HG03039 (cell line): ENCODE measurements around the gene ABCA4.

ENCODE experiments used
- ATAC-seq: cut with Tn5 transposase; IDR thresholded peaks from one replicate; pipeline ENCODE4 v1.9.1; 2021; ENCODE audit warnings: mild to moderate bottlenecking, moderate library complexity; ENCODE audit not compliant: unreplicated experiment

ABCA4 gene

GRCh38 chr1:94084547-94084946 lies 36.4 kb downstream of the ABCA4 start:
- no peak for ATAC-seq

- ATAC-seq, result no peak
Measured at GRCh38 chr1:94084085-94084484, 36.9 kb downstream of the ABCA4 start.

- ATAC-seq, result no peak
Measured at GRCh38 chr1:94083681-94084080, 37.3 kb downstream of the ABCA4 start.

- no peak for ATAC-seq
Measured at GRCh38 chr1:94081566-94082344, 39.2 kb downstream of the ABCA4 start.

GRCh38 chr1:94079989-94080388 lies 41.0 kb downstream of the ABCA4 start:
- ATAC-seq, result no peak

- ATAC-seq, result peak; percentile 49
Measured at GRCh38 chr1:94079080-94079940, 41.6 kb downstream of the ABCA4 start.

GRCh38 chr1:94072840-94073522 lies 48.0 kb downstream of the ABCA4 start:
- ATAC-seq, result no peak

- no peak for ATAC-seq
Measured at GRCh38 chr1:94071976-94072375, 49.0 kb downstream of the ABCA4 start.

- ATAC-seq, result no peak
Measured at GRCh38 chr1:94071391-94071790, 49.6 kb downstream of the ABCA4 start.

GRCh38 chr1:94070865-94071264 lies 50.1 kb downstream of the ABCA4 start:
- no peak for ATAC-seq

- no peak for ATAC-seq
Measured at GRCh38 chr1:94069919-94070285, 51.0 kb downstream of the ABCA4 start.

GRCh38 chr1:94068999-94069918 lies 51.7 kb downstream of the ABCA4 start:
- no peak for ATAC-seq

GRCh38 chr1:94068096-94068998 lies 52.6 kb downstream of the ABCA4 start:
- no peak for ATAC-seq

- no peak for ATAC-seq
Measured at GRCh38 chr1:94067196-94067595, 53.8 kb downstream of the ABCA4 start.

- ATAC-seq, result no peak
Measured at GRCh38 chr1:94063379-94063778, 57.6 kb downstream of the ABCA4 start.

- peak; percentile 68 for ATAC-seq
Measured at GRCh38 chr1:94061513-94062443, 59.2 kb downstream of the ABCA4 start.

- ATAC-seq, result no peak
Measured at GRCh38 chr1:94060720-94061119, 60.2 kb downstream of the ABCA4 start.

GRCh38 chr1:94058766-94059165 lies 62.2 kb downstream of the ABCA4 start:
- ATAC-seq, result no peak
